ENCODE results near the gene C9orf43.

The C9orf43 gene

GRCh38 chr9:113409883-113410206, 702 bp upstream of the C9orf43 start:
- Histone ChIP-seq H3K4me3 (ENCODE audit: severe bottlenecking) (peak overlapping the region; percentile 60), H3K4me1 (ENCODE audit: insufficient read depth, poor library complexity, severe bottlenecking) (no peaks in the 10 kb centered on the region), H3K9me3 (ENCODE audit: severe bottlenecking) (no peaks in the 10 kb centered on the region), H3K27ac (ENCODE audit: poor library complexity, severe bottlenecking) (peak overlapping the region; percentile 71), H3K36me3 (ENCODE audit: low read depth) (peaks cover 23% of the 10 kb centered on the region), H3K27me3 (ENCODE audit: insufficient read depth, poor library complexity, severe bottlenecking) (no peaks in the 10 kb centered on the region)
- TF ChIP-seq CTCF (IDR thresholded peaks at IDR 0.05; ENCODE audit: poor library complexity, severe bottlenecking): no peak
- DNase-seq (ENCODE audit: low spot score): no peak
- peak; percentile 28 for ATAC-seq (ENCODE audit: low read depth)

GRCh38 chr9:113416149-113416721, 5.7 kb downstream of the C9orf43 start:
- Histone ChIP-seq H3K27me3 (ENCODE audit: insufficient read depth, poor library complexity, severe bottlenecking) (no peaks in the 10 kb centered on the region), H3K4me3 (ENCODE audit: severe bottlenecking) (no peak overlapping the region), H3K4me1 (ENCODE audit: insufficient read depth, poor library complexity, severe bottlenecking) (no peaks in the 10 kb centered on the region), H3K36me3 (ENCODE audit: low read depth) (no peaks in the 10 kb centered on the region), H3K9me3 (ENCODE audit: severe bottlenecking) (no peaks in the 10 kb centered on the region), H3K27ac (ENCODE audit: poor library complexity, severe bottlenecking) (no peak overlapping the region)
- DNase-seq (ENCODE audit: low spot score): no peak
- TF ChIP-seq CTCF (IDR thresholded peaks at IDR 0.05; ENCODE audit: poor library complexity, severe bottlenecking): no peak
- ATAC-seq (ENCODE audit: low read depth): no peak

GRCh38 chr9:113417370-113417769, 6.8 kb downstream of the C9orf43 start:
- Histone ChIP-seq H3K27me3 (ENCODE audit: insufficient read depth, poor library complexity, severe bottlenecking) (no peaks in the 10 kb centered on the region), H3K4me1 (ENCODE audit: insufficient read depth, poor library complexity, severe bottlenecking) (no peaks in the 10 kb centered on the region), H3K4me3 (ENCODE audit: severe bottlenecking) (no peak overlapping the region), H3K36me3 (ENCODE audit: low read depth) (no peaks in the 10 kb centered on the region), H3K9me3 (ENCODE audit: severe bottlenecking) (no peaks in the 10 kb centered on the region), H3K27ac (ENCODE audit: poor library complexity, severe bottlenecking) (no peak overlapping the region)
- TF ChIP-seq CTCF (IDR thresholded peaks at IDR 0.05; ENCODE audit: poor library complexity, severe bottlenecking): no peak
- no peak for DNase-seq (ENCODE audit: low spot score)
- no peak for ATAC-seq (ENCODE audit: low read depth)

GRCh38 chr9:113421726-113422125, 11.2 kb downstream of the C9orf43 start:
- Histone ChIP-seq H3K4me3 (ENCODE audit: severe bottlenecking) (no peak overlapping the region), H3K27ac (ENCODE audit: poor library complexity, severe bottlenecking) (no peak overlapping the region), H3K27me3 (ENCODE audit: insufficient read depth, poor library complexity, severe bottlenecking) (no peaks in the 10 kb centered on the region), H3K36me3 (ENCODE audit: low read depth) (no peaks in the 10 kb centered on the region), H3K9me3 (ENCODE audit: severe bottlenecking) (no peaks in the 10 kb centered on the region), H3K4me1 (ENCODE audit: insufficient read depth, poor library complexity, severe bottlenecking) (no peaks in the 10 kb centered on the region)
- DNase-seq (ENCODE audit: low spot score) (no peak), ATAC-seq (ENCODE audit: low read depth) (no peak)
- TF ChIP-seq CTCF (IDR thresholded peaks at IDR 0.05; ENCODE audit: poor library complexity, severe bottlenecking): no peak

GRCh38 chr9:113425072-113425471, 14.5 kb downstream of the C9orf43 start:
- no peak overlapping the region for H3K4me3 ChIP-seq (ENCODE audit: severe bottlenecking)
- no peak for ATAC-seq (ENCODE audit: low read depth)
- H3K4me1 ChIP-seq (ENCODE audit: insufficient read depth, poor library complexity, severe bottlenecking): no peaks in the 10 kb centered on the region
- H3K9me3 ChIP-seq (ENCODE audit: severe bottlenecking): no peaks in the 10 kb centered on the region
- no peak for TF ChIP-seq CTCF (IDR thresholded peaks at IDR 0.05; ENCODE audit: poor library complexity, severe bottlenecking)
- no peak overlapping the region for H3K27ac ChIP-seq (ENCODE audit: poor library complexity, severe bottlenecking)
- no peaks in the 10 kb centered on the region for H3K27me3 ChIP-seq (ENCODE audit: insufficient read depth, poor library complexity, severe bottlenecking)
- no peak for DNase-seq (ENCODE audit: low spot score)
- H3K36me3 ChIP-seq (ENCODE audit: low read depth): no peaks in the 10 kb centered on the region
